Lower leg skin (tissue), 4 donors: ENCODE measurements around the gene PTGS1. TPM values are rescaled to one million over a fixed set of nuclear protein-coding genes. Genes with fewer than 3 reads are reported as not detected.
"Not testable (repeated sequence)": the region's sequence is repeated elsewhere in the genome, so short reads cannot be mapped to it uniquely, and the experiment has no call there.

Source experiments
- DNase-seq, 2 donors: peaks; one replicate each; pipeline ENCODE4 v3.0.0-alpha.2; 2019; ENCODE audit warnings: low spot score in 2 of 2
- H3K4me3 ChIP-seq: fragments of 200-600 bp; sonication (generic); 2 replicates; pipeline ENCODE4 v1.5.1; 2017; ENCODE audit warnings: mild to moderate bottlenecking, low read depth; ENCODE audit not compliant: poor library complexity, severe bottlenecking
- POLR2A ChIP-seq, 2 donors: fragments of 450-650 bp; IDR thresholded peaks; one replicate each; pipeline ENCODE4 v1.6.1; 2016 to 2017; ENCODE audit warnings: antibody characterized with exemption in 2 of 2, mild to moderate bottlenecking in 1 of 2, moderate library complexity in 1 of 2
- WGBS, 2 donors: methylation state at CpG; one replicate each; pipeline ENCODE4 v1.1.5; 2018; 5-methylcytosine and 5-hydroxymethylcytosine counted together
- intact Hi-C: fragments of 100-400 bp; cut with DNase I; formaldehyde crosslinking; loops from one replicate; pipeline ENCODE4 v1.15.0; 2023; ENCODE audit warnings: low total_unique reads
- total RNA-seq, 4 donors: library from RNA; depleted of rRNA; stranded (reverse); fragments of >200 nt; gene quantifications; one replicate each; pipeline ENCODE4 v1.1.0, GENCODE V29; 2016
- TF ChIP-seq, protein P1 (sequence below), 3 donors: fragments of 450-650 bp; IDR thresholded peaks; one replicate each; pipeline ENCODE4 v1.5.1; 2016; ENCODE audit warnings: antibody characterized with exemption in 3 of 3, mild to moderate bottlenecking in 3 of 3, moderate library complexity in 2 of 3

PTGS1 gene
- 100 to 1,000 TPM in 1 of 4 donors, 10 to 100 TPM in 3; 62.9 to 110 (median 84.8) TPM for total RNA-seq

GRCh38 chr9:122370869-122371755 is at the start of gene PTGS1:
Gene PTGS1 (plus strand): TSS chr9:122371024. CDS start chr9:122371085, 61 bp downstream.
- peak in 1 of 2 donors; percentile 89 for DNase-seq
- intact Hi-C loops: no loop called here
- H3K4me3 ChIP-seq: peak within 1 kb of the TSS; percentile 9
- 9 to 10% methylated on average over 37 of the region's 39 CpGs for WGBS, 2 donors
- no peak for TF ChIP-seq POLR2A (IDR thresholded peaks at IDR 0.05)
- TF ChIP-seq, protein P1, sequence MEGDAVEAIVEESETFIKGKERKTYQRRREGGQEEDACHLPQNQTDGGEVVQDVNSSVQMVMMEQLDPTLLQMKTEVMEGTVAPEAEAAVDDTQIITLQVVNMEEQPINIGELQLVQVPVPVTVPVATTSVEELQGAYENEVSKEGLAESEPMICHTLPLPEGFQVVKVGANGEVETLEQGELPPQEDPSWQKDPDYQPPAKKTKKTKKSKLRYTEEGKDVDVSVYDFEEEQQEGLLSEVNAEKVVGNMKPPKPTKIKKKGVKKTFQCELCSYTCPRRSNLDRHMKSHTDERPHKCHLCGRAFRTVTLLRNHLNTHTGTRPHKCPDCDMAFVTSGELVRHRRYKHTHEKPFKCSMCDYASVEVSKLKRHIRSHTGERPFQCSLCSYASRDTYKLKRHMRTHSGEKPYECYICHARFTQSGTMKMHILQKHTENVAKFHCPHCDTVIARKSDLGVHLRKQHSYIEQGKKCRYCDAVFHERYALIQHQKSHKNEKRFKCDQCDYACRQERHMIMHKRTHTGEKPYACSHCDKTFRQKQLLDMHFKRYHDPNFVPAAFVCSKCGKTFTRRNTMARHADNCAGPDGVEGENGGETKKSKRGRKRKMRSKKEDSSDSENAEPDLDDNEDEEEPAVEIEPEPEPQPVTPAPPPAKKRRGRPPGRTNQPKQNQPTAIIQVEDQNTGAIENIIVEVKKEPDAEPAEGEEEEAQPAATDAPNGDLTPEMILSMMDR (IDR thresholded peaks at IDR 0.05): no peak

DNA sequence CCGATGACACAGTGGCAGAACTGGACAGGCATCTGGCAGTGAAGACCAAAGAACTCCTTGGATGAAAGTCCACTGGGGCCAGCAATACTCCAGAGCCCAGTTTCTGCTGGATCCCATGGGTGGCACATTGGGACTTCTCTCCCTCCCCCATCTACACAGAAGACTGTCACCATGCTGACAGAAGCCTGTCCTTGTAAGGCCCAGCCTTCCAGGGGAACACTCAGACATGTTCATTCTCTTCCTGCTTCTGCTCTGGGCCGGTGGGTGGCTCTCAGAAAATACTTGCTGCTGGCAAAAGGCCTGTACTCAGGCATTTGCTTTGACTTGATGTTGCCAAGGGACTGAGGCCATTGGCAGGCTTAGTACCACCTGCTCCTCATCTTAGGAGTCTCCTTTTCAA is 48.3 kb upstream of the PTGS1 start:
- 64 to 66% methylated on average over 2 of the region's 2 CpGs for WGBS, 2 donors
- TF ChIP-seq POLR2A (IDR thresholded peaks at IDR 0.05): no peak
- TF ChIP-seq, protein P1 (IDR thresholded peaks at IDR 0.05): no peak
- no peak for DNase-seq
- no peak overlapping the region for H3K4me3 ChIP-seq
- intact Hi-C loops: no loop called here

- intact Hi-C loops, H3K4me3 ChIP-seq, DNase-seq: not testable (repeated sequence)
- 69 to 76% methylated on average over 1 of the region's 1 CpG for WGBS, 2 donors
These were observed 46.2 kb upstream of the PTGS1 start for GRCh38 chr9:122324665-122325064.

DNA sequence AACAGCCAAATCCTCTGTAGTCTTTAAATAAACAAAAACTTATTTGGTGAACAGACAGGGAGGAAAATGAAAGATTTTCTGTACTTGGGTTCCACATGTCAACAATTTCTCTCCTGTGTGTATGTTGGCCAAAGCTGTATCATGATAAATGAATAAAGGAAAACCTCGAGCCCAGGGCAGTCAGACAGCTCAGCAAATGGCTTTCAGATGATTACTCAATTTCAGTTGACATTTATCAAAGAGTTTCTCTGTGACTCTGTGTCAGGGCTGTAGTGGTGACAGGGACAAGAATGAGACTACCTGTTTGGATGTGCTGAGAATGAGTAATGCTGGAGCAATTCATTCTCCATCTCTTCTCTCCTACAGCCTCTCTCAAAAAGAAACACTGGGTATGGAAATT is 45.7 kb upstream of the PTGS1 start:
- intact Hi-C loops: no loop called here
- no peak overlapping the region for H3K4me3 ChIP-seq
- DNase-seq: no peak
- 42 to 50% methylated on average over 1 of the region's 1 CpG for WGBS, 2 donors
- TF ChIP-seq, protein P1 (IDR thresholded peaks at IDR 0.05): no peak
- no peak for TF ChIP-seq POLR2A (IDR thresholded peaks at IDR 0.05)

- 93 to 97% methylated on average over 2 of the region's 2 CpGs for WGBS, 2 donors
- intact Hi-C loops: no loop called here
These were observed 43.6 kb upstream of the PTGS1 start for GRCh38 chr9:122327175-122327574.

GRCh38 chr9:122329597-122329996 is 41.2 kb upstream of the PTGS1 start:
- WGBS, 2 donors: 81 to 86% methylated on average over 3 of the region's 3 CpGs
- intact Hi-C loops: no loop called here

More at GRCh38 chr9:122327175-122327574, 43.6 kb upstream of the PTGS1 start:
- no peak for DNase-seq
- H3K4me3 ChIP-seq: no peak overlapping the region
- no peak for TF ChIP-seq POLR2A (IDR thresholded peaks at IDR 0.05)
- TF ChIP-seq, protein P1 (IDR thresholded peaks at IDR 0.05): no peak

GRCh38 chr9:122330466-122330865 is 40.4 kb upstream of the PTGS1 start:
- DNase-seq, intact Hi-C loops, H3K4me3 ChIP-seq: not testable (repeated sequence)
- WGBS, 2 donors: 87 to 88% methylated on average over 6 of the region's 6 CpGs

More at GRCh38 chr9:122329597-122329996, 41.2 kb upstream of the PTGS1 start:
- no peak overlapping the region for H3K4me3 ChIP-seq
- TF ChIP-seq, protein P1 (IDR thresholded peaks at IDR 0.05): no peak
- TF ChIP-seq POLR2A (IDR thresholded peaks at IDR 0.05): no peak
- DNase-seq: no peak
